OCI-LY1 (cell line): ENCODE results near the gene LLCFC1.

Experiments
- EZH2 ChIP-seq: fragments of 200-600 bp; sonication (generic), shearing (Covaris generic); IDR thresholded peaks from 2 replicates; pipeline ENCODE4 v1.8.0; 2017; ENCODE audit warnings: borderline replicate concordance, mixed run types, mild to moderate bottlenecking, antibody characterized with exemption, low read length, moderate library complexity, mixed read lengths
- TF ChIP-seq, protein P1 (sequence below): fragments of 200-600 bp; sonication (generic), shearing (Covaris generic); IDR thresholded peaks from 2 replicates; pipeline ENCODE4 v1.5.1; 2017; ENCODE audit warnings: mild to moderate bottlenecking, antibody characterized with exemption, low read length, moderate library complexity, mixed read lengths

DNA sequence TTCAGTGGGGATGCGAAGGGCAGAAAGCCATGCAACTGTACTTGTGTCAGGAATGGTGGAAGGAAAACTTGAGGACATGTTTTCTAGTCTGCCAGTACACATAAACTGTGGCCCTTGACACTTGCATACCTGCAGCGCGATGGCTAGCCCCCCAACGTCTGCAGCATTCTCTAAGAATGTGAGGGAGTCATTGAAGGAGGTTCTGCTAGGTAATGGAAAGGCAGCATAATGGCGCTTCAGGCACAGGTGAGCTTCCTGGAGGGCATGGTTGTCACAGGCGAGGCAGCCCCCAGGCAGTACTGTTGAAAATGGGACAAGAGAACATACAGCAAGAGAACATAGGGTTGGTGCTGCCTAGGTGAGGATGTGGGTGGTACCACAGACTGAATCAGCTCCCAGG is 3.5 kb downstream of the LLCFC1 start:
- TF ChIP-seq, protein P1, sequence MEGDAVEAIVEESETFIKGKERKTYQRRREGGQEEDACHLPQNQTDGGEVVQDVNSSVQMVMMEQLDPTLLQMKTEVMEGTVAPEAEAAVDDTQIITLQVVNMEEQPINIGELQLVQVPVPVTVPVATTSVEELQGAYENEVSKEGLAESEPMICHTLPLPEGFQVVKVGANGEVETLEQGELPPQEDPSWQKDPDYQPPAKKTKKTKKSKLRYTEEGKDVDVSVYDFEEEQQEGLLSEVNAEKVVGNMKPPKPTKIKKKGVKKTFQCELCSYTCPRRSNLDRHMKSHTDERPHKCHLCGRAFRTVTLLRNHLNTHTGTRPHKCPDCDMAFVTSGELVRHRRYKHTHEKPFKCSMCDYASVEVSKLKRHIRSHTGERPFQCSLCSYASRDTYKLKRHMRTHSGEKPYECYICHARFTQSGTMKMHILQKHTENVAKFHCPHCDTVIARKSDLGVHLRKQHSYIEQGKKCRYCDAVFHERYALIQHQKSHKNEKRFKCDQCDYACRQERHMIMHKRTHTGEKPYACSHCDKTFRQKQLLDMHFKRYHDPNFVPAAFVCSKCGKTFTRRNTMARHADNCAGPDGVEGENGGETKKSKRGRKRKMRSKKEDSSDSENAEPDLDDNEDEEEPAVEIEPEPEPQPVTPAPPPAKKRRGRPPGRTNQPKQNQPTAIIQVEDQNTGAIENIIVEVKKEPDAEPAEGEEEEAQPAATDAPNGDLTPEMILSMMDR = no peak
- no peak for TF ChIP-seq EZH2
